Vagina (tissue), 2 donors: ENCODE data around the gene PTDSS2.

Source experiments
- POLR2A ChIP-seq, 2 donors: fragments of 450-650 bp; IDR thresholded peaks; one replicate each; pipeline ENCODE4 v1.6.1; 2017; ENCODE audit warnings: antibody characterized with exemption in 2 of 2, mild to moderate bottlenecking in 2 of 2, moderate library complexity in 2 of 2
- TF ChIP-seq, protein P1 (sequence below), 3 experiments: fragments of 450-650 bp in 2 of 3; fragments of 200-600 bp in 1 of 3; sonication (generic) in 1 of 3; IDR thresholded peaks; one replicate each; pipeline ENCODE4 v1.5.1; 2017 to 2019; ENCODE audit warnings: antibody characterized with exemption in 3 of 3, mild to moderate bottlenecking in 2 of 3, moderate library complexity in 2 of 3

DNA sequence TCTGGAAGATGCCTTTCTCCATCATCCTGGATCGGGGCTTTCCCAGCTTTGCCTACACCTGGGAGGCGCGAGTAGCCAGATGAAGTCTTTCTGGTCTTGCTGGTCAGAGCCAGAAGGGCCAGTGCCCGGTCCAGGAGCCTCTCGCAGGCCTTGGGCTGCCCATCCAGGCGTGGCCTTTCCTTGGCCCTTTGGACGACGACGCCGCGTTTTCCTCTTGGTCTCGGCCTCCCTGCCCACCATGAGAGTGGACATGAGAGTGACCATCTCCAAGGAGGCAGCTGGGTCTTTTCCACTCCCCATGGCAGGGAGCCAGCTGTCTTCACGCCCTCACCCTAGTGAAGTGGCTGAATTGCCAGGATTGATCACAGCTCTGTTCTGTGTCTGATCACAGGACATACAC lies 3.5 kb downstream of the PTDSS2 start:
- no peak for TF ChIP-seq POLR2A (IDR thresholded peaks at IDR 0.05)
- TF ChIP-seq, protein P1, sequence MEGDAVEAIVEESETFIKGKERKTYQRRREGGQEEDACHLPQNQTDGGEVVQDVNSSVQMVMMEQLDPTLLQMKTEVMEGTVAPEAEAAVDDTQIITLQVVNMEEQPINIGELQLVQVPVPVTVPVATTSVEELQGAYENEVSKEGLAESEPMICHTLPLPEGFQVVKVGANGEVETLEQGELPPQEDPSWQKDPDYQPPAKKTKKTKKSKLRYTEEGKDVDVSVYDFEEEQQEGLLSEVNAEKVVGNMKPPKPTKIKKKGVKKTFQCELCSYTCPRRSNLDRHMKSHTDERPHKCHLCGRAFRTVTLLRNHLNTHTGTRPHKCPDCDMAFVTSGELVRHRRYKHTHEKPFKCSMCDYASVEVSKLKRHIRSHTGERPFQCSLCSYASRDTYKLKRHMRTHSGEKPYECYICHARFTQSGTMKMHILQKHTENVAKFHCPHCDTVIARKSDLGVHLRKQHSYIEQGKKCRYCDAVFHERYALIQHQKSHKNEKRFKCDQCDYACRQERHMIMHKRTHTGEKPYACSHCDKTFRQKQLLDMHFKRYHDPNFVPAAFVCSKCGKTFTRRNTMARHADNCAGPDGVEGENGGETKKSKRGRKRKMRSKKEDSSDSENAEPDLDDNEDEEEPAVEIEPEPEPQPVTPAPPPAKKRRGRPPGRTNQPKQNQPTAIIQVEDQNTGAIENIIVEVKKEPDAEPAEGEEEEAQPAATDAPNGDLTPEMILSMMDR (IDR thresholded peaks at IDR 0.05): no peak
